GM19468 (cell line): ENCODE data around the gene PPP1R2C.

Experiments used
- ATAC-seq: cut with Tn5 transposase; IDR thresholded peaks from one replicate; pipeline ENCODE4 v1.9.1; 2021; ENCODE audit warnings: mild to moderate bottlenecking, moderate library complexity, moderate number of reproducible peaks; ENCODE audit not compliant: unreplicated experiment; ENCODE audit errors: extremely low read depth

The PPP1R2C gene

DNA sequence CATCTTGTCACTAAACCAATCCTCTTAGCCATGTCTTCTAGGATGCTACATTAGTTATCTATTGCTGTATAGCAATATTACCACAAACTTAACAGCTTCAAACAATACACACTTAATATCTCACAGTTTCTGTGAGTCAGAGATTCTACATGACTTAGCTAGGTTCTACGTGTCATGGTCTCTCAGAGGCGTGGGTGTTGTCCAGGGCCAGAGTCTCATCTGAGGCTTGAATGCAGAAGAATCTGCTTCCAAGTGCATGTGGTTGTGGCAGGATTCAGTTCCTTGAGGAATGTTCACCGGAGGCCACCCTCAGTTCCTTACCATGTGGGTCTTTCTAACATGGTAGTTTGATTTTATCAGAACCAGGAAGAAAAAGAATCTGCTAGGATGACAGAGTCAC is 26.4 kb downstream of the PPP1R2C start:
- no peak for ATAC-seq

DNA sequence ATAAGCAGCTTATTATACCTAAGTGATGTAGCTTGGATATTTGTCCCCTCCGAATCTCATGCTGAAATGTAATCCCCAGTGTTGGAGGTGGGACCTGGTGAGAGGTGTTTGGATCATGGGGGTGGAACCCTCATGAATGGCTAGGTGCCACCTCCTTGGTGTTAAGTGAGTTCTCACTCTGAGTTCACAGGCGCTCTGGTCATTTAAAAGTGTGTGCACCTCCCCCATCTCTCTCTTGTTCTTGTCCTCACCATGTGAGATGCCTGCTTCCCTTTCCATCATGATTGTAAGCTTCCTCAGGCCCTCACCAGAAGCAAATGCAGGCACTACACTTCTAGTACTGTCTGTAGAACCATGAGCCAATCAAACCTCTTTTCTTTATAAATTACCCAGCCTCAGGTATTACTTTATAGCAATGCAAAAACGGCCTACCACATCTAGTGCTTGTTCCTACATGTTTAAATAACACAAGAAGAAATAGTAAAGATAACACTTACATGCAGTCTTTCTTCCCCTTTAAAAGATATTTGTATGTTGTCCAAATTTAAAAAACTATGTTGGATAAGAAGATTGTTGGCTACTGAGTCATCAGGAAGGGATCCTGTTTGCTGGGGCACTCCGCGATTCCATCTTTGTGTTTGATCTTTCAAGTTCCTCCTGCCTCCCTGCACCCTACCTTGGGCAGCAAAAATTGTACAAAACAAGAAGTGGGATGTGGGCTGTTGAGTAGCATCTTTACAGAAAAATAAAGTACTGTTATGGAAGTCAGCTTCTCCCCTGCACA is 29.7 kb downstream of the PPP1R2C start:
- no peak for ATAC-seq

GRCh38 chrX:42746606-42747005 is 31.4 kb downstream of the PPP1R2C start:
- ATAC-seq: no peak

- ATAC-seq: no peak
Measured at GRCh38 chrX:42740456-42740855, 37.5 kb downstream of the PPP1R2C start.

GRCh38 chrX:42739741-42740140 is 38.2 kb downstream of the PPP1R2C start:
- no peak for ATAC-seq

DNA sequence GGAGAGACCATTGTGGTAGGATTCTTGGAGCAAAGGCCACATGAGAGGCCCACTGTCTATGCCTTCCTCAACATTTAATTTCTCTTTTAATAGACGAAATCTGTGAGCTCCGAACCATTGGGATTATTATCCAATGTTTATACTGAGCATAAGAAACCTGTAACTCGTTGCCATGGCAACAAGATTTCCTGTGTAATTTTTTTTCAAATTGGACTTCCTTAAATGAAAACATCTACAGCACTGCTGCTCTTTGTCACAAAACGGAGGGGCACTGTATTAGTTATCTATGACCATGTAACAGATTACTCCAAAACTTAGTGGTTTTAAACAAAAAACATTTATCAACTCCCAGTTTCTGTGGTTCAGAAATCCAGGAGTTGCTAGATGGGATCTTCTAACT is 38.7 kb downstream of the PPP1R2C start:
- no peak for ATAC-seq

DNA sequence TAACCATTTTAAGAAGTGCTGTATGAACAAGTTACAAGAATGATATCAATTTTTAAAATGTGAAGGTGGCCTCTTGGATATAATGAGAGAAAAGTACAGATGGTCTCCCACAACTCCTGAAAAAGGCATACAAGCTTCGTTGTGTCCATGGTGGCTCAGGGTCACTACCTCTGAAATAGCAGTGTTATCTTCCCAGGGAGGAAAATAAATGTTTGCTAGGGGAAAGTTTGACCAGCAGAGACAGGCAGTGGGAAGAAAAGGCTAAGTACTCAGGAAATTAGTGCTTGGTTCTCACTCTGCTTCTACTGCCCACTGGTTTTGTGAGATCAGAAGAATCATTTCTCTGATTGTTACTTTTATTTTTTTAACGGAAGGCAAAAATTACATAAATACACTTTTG is 39.4 kb downstream of the PPP1R2C start:
- ATAC-seq: no peak

- no peak for ATAC-seq
Measured at GRCh38 chrX:42735250-42735649, 42.7 kb downstream of the PPP1R2C start.

DNA sequence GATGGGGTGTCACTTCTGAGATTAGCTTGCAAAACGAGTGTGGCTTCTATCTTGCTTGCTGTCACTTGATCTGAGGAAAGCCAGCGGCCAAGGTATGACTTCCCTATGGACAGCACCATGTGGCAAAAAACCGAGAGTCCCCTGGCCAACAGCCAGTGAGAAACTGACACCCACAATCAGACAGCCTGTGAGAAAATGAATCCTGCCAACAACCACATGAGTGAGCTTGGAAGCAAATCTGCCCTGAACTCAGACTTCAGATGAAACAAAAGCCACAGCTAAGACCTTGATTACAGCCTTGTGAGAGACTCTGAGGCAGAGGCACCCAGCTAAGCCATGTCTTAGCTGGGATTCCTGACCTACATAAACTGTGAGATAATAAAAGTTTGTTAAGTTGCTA is 45.5 kb downstream of the PPP1R2C start:
- no peak for ATAC-seq
